ENCODE results near the gene BTRC. TPM values are rescaled to one million over a fixed set of nuclear protein-coding genes. Genes with fewer than 3 reads are reported as not detected.

The BTRC gene
- total RNA-seq, 4 donors from 2014 or later = 11.9 to 19.0 (median 12.2) TPM

- no peaks in the 10 kb centered on the region for H3K27me3 ChIP-seq
- peaks cover 0 to 7% (median 0%) of the 10 kb centered on the region in 4 donors for H3K9me3 ChIP-seq
- no peak overlapping the region for H3K4me3 ChIP-seq
- peaks cover 0 to 3% (median 2%) of the 10 kb centered on the region in 4 donors for H3K4me1 ChIP-seq
- DNase-seq = no peak
- no peak overlapping the region for H3K27ac ChIP-seq
- H3K36me3 ChIP-seq = peaks cover 0 to 17% (median 0%) of the 10 kb centered on the region in 3 donors
- TF ChIP-seq POLR2A (IDR thresholded peaks at IDR 0.05) = no peak
- TF ChIP-seq CTCF (IDR thresholded peaks at IDR 0.05) = no peak
Measured at GRCh38 chr10:101575091-101575490, 221.1 kb downstream of the BTRC start.

GRCh38 chr10:101575580-101576210 lies 221.7 kb downstream of the BTRC start:
- Histone ChIP-seq H3K27me3 (no peaks in the 10 kb centered on the region), H3K27ac (no peak overlapping the region), H3K4me1 (peaks cover 0 to 2% (median under 1%) of the 10 kb centered on the region in 4 donors), H3K9me3 (peaks cover 0 to 7% (median 0%) of the 10 kb centered on the region in 4 donors), H3K4me3 (no peak overlapping the region), H3K36me3 (peaks cover 0 to 23% (median 0%) of the 10 kb centered on the region in 3 donors)
- no peak for DNase-seq
- TF ChIP-seq CTCF (IDR thresholded peaks at IDR 0.05) = no peak
- TF ChIP-seq POLR2A (IDR thresholded peaks at IDR 0.05) = no peak

- peaks cover 0 to 29% (median 0%) of the 10 kb centered on the region in 3 donors for H3K36me3 ChIP-seq
- H3K27me3 ChIP-seq = no peaks in the 10 kb centered on the region
- H3K4me1 ChIP-seq = no peaks in the 10 kb centered on the region
- TF ChIP-seq CTCF (IDR thresholded peaks at IDR 0.05) (no peak), POLR2A (IDR thresholded peaks at IDR 0.05) (no peak)
- no peak overlapping the region for H3K27ac ChIP-seq
- DNase-seq = no peak
- H3K9me3 ChIP-seq = peaks cover 0 to 7% (median 0%) of the 10 kb centered on the region in 4 donors
- no peak overlapping the region for H3K4me3 ChIP-seq
Measured at GRCh38 chr10:101576211-101576863, 222.4 kb downstream of the BTRC start.

- Histone ChIP-seq H3K36me3 (peaks cover 0 to 29% (median 0%) of the 10 kb centered on the region in 3 donors), H3K4me3 (no peak overlapping the region), H3K27me3 (no peaks in the 10 kb centered on the region), H3K9me3 (peaks cover 0 to 7% (median 0%) of the 10 kb centered on the region in 4 donors), H3K27ac (no peak overlapping the region), H3K4me1 (no peaks in the 10 kb centered on the region)
- TF ChIP-seq CTCF (IDR thresholded peaks at IDR 0.05) (no peak), POLR2A (IDR thresholded peaks at IDR 0.05) (no peak)
- DNase-seq = no peak
Measured at GRCh38 chr10:101577121-101577871, 223.3 kb downstream of the BTRC start.

GRCh38 chr10:101578192-101578591 lies 224.2 kb downstream of the BTRC start:
- Histone ChIP-seq H3K9me3 (peaks cover 0 to 2% (median 0%) of the 10 kb centered on the region in 4 donors), H3K4me1 (no peaks in the 10 kb centered on the region), H3K27me3 (no peaks in the 10 kb centered on the region), H3K27ac (no peak overlapping the region), H3K4me3 (no peak overlapping the region), H3K36me3 (peaks cover 0 to 38% (median 0%) of the 10 kb centered on the region in 3 donors)
- TF ChIP-seq POLR2A (IDR thresholded peaks at IDR 0.05) = no peak
- no peak for TF ChIP-seq CTCF (IDR thresholded peaks at IDR 0.05)
- DNase-seq = no peak

All from Peyer's patch (tissue), 4 donors.